PC-3 (cell line): Measurements from ENCODE around the gene KDM4B. TPM values are rescaled to one million over a fixed set of nuclear protein-coding genes. Genes with fewer than 3 reads are reported as not detected.

Experiments
- ATAC-seq: fragments of 200-7000 bp; cut with Tn5 transposase; 2 replicates; pipeline ENCODE4 v1.9.1; 2020; ENCODE audit warnings: mild to moderate bottlenecking, moderate library complexity
- BruUV-seq: library from RNA; stranded (reverse); fragments of 400-500 nt; replicated peaks from 2 replicates; lab custom pipeline; 2021; lab: Mats Ljungman, UMichigan
- CTCF ChIA-PET: fragments of 300-600 bp; sonication (Branson Sonifier 250); formaldehyde crosslinking; loops from one replicate; lab custom pipeline; 2022; ENCODE audit warnings: antibody characterized with exemption; lab: Charles Lee
- POLR2A ChIA-PET: fragments of 300-600 bp; sonication (Branson Sonifier 250); formaldehyde crosslinking; loops from one replicate; lab custom pipeline; 2022; ENCODE audit warnings: antibody characterized with exemption; ENCODE audit not compliant: unreplicated experiment; lab: Charles Lee
- DNase-seq: peaks from one replicate; pipeline ENCODE4 v3.0.0-alpha.2; 2015
- H2AFZ ChIP-seq: fragments of 300-600 bp; sonication (generic); 2 replicates; pipeline ENCODE4 v1.6.0; 2016; ENCODE audit warnings: antibody characterized with exemption, low read length
- H3F3A ChIP-seq: fragments of 300-600 bp; sonication (generic); one replicate; pipeline ENCODE4 v1.6.0; 2017; ENCODE audit warnings: antibody characterized with exemption, low read length, control low read depth, mild to moderate bottlenecking; ENCODE audit not compliant: unreplicated experiment
- H3K27ac ChIP-seq: fragments of 300-600 bp; sonication (generic); 2 replicates; pipeline ENCODE4 v1.5.1; 2016; ENCODE audit warnings: mild to moderate bottlenecking, low read length
- H3K27me3 ChIP-seq: fragments of 300-600 bp; sonication (generic); 2 replicates; pipeline ENCODE4 v1.6.1; 2016; ENCODE audit warnings: low read length, mixed read lengths
- H3K36me3 ChIP-seq: fragments of 300-600 bp; sonication (generic); 2 replicates; pipeline ENCODE4 v1.6.1; 2016; ENCODE audit warnings: low read depth, mixed run types, low read length, mixed read lengths
- H3K4me1 ChIP-seq: fragments of 300-600 bp; sonication (generic); 2 replicates; pipeline ENCODE4 v1.5.1; 2016; ENCODE audit warnings: low read length; ENCODE audit not compliant: insufficient read depth
- H3K4me2 ChIP-seq: fragments of 300-600 bp; sonication (generic); 2 replicates; pipeline ENCODE4 v1.6.0; 2016; ENCODE audit warnings: low read length
- H3K4me3 ChIP-seq: fragments of 300-600 bp; sonication (generic); 2 replicates; pipeline ENCODE4 v1.5.1; 2016; ENCODE audit warnings: mild to moderate bottlenecking, low read length, mixed read lengths
- H3K79me2 ChIP-seq: fragments of 300-600 bp; sonication (generic); 2 replicates; pipeline ENCODE4 v1.6.1; 2017; ENCODE audit warnings: low read length, mixed read lengths
- H3K9ac ChIP-seq: fragments of 300-600 bp; sonication (generic); 2 replicates; pipeline ENCODE4 v1.6.0; 2016; ENCODE audit warnings: mild to moderate bottlenecking, low read length
- H3K9me2 ChIP-seq: fragments of 300-600 bp; sonication (generic); replicated peaks from 2 replicates; pipeline ENCODE4 v1.6.1; 2016; ENCODE audit warnings: mixed run types, low read length, mixed read lengths
- H3K9me3 ChIP-seq: fragments of 300-600 bp; sonication (generic); 2 replicates; pipeline ENCODE4 v1.6.1; 2016; ENCODE audit warnings: low read length, mixed read lengths
- H4K20me1 ChIP-seq: fragments of 300-600 bp; sonication (generic); 2 replicates; pipeline ENCODE4 v1.6.1; 2016; ENCODE audit warnings: low read length, mixed read lengths
- CTCF ChIP-seq: fragments of 300-600 bp; sonication (generic); conservative IDR thresholded peaks from 2 replicates; pipeline ENCODE4 v1.5.1; 2017; ENCODE audit warnings: antibody characterized with exemption, low read depth, mild to moderate bottlenecking, low read length
- EZH2 ChIP-seq: fragments of 300-600 bp; sonication (generic); IDR thresholded peaks from one replicate; pipeline ENCODE4 v1.6.1; 2017; ENCODE audit warnings: antibody characterized with exemption, mild to moderate bottlenecking, low read length; ENCODE audit not compliant: unreplicated experiment
- EZH2phosphoT487 ChIP-seq: fragments of 300-600 bp; sonication (generic); IDR thresholded peaks from 2 replicates; pipeline ENCODE4 v1.6.1; 2018; ENCODE audit warnings: mild to moderate bottlenecking, antibody characterized with exemption, low read length, borderline replicate concordance
- intact Hi-C: fragments of 100-400 bp; cut with micrococcal nuclease; formaldehyde crosslinking; loops from 2 replicates; pipeline ENCODE4 v1.9.0; 2023
- total RNA-seq: library from RNA; depleted of rRNA; stranded (reverse); fragments of >200 nt; gene quantifications from 2 replicates; pipeline ENCODE4 v1.2.3, GENCODE V29; 2014

Gene KDM4B
- total RNA-seq, 1 experiment from 2014 or later, result 19.8 TPM

- Histone ChIP-seq H4K20me1 (0 out of 2 replicates have a peak, but pooled peaks cover 5% of the 10 kb centered on the region), H3K4me1 (peaks cover 8% of the 10 kb centered on the region), H3K36me3 (peaks cover 10% of the 10 kb centered on the region), H3K4me2 (no peak overlapping the region), H3F3A (no peaks in the 10 kb centered on the region), H3K4me3 (no peak overlapping the region), H3K9me2 (no peaks in the 10 kb centered on the region), H3K9me3 (no peaks in the 10 kb centered on the region), H3K27ac (no peak overlapping the region), H2AFZ (no peak overlapping the region), H3K27me3 (no peaks in the 10 kb centered on the region), H3K79me2 (peaks cover 51% of the 10 kb centered on the region), H3K9ac (no peak overlapping the region)
- CTCF ChIA-PET, result no interaction called here
- no peak for DNase-seq
- no TSS peak for BruUV-seq
- no peak for TF ChIP-seq EZH2phosphoT487
- TF ChIP-seq CTCF, result no peak
- TF ChIP-seq EZH2, result no peak
- intact Hi-C loops, result no loop called here
- POLR2A ChIA-PET, result no interaction called here
- no peak for ATAC-seq
Measured at GRCh38 chr19:5022066-5022860, 53.4 kb downstream of the KDM4B start.

- ChIA-PET CTCF (interaction anchor here (0.6 kb wide), 1 partner anchor 45 kb away, joined by 4 read pairs; no protein-coding TSS in a partner anchor), POLR2A (no interaction called here)
- Histone ChIP-seq H2AFZ (no peak overlapping the region), H4K20me1 (0 out of 2 replicates have a peak, but pooled peaks cover 5% of the 10 kb centered on the region), H3K9me2 (no peaks in the 10 kb centered on the region), H3K79me2 (peaks cover 59% of the 10 kb centered on the region), H3K27ac (no peak overlapping the region), H3K9ac (no peak overlapping the region), H3K4me2 (no peak overlapping the region), H3K27me3 (no peaks in the 10 kb centered on the region), H3K36me3 (peaks cover 8% of the 10 kb centered on the region), H3F3A (no peaks in the 10 kb centered on the region), H3K4me1 (peaks cover 8% of the 10 kb centered on the region), H3K9me3 (no peaks in the 10 kb centered on the region), H3K4me3 (no peak overlapping the region)
- ATAC-seq (no peak), DNase-seq (no peak)
- no TSS peak for BruUV-seq
- intact Hi-C loops, result no loop called here
- TF ChIP-seq CTCF (no peak), EZH2 (no peak), EZH2phosphoT487 (no peak)
Measured at GRCh38 chr19:5023128-5023571, 54.2 kb downstream of the KDM4B start.

DNA sequence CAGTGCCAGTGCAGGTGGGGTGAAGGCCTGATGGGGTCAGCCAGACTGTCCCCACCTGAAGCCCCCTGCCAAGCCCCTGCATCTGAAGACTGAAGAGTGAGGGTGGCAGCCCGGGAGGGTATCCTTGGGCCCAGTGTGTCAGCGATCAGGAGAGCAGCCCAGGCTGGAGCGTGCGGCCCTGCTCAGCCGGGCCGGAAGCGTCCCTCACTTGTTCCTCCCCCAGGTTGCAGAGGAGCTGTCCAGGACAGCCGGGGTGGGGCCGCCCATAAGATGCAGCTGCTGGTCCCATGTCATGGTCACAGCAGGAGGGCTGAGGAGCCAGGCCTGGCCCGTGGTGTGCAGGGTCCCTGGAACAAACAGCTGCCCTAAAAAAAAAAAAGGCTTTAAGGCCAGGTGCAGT is 55.4 kb downstream of the KDM4B start:
- CTCF ChIA-PET, result no interaction called here
- Histone ChIP-seq H3F3A (no peaks in the 10 kb centered on the region), H3K36me3 (no peaks in the 10 kb centered on the region), H3K9me2 (no peaks in the 10 kb centered on the region), H3K4me3 (no peak overlapping the region), H3K79me2 (peaks cover 65% of the 10 kb centered on the region), H3K4me1 (peaks cover 8% of the 10 kb centered on the region), H3K9me3 (no peaks in the 10 kb centered on the region), H2AFZ (no peak overlapping the region), H4K20me1 (0 out of 2 replicates have a peak, but pooled peaks cover 5% of the 10 kb centered on the region), H3K27me3 (no peaks in the 10 kb centered on the region), H3K4me2 (no peak overlapping the region), H3K9ac (no peak overlapping the region), H3K27ac (no peak overlapping the region)
- intact Hi-C loops, result no loop called here
- POLR2A ChIA-PET, result no interaction called here
- no peak for ATAC-seq
- no peak for DNase-seq
- TF ChIP-seq EZH2 (no peak), EZH2phosphoT487 (no peak)
- no TSS peak for BruUV-seq
